NCI-H345 (cell line): ENCODE data around the gene TCF19.
"Not testable (repeated sequence)": the region's sequence is repeated elsewhere in the genome, so short reads cannot be mapped to it uniquely, and the experiment has no call there.

ENCODE experiments used
- DNase-seq: peaks from one replicate; lab custom pipeline; 2025; lab: John Stamatoyannopoulos, UW

Gene TCF19

DNA sequence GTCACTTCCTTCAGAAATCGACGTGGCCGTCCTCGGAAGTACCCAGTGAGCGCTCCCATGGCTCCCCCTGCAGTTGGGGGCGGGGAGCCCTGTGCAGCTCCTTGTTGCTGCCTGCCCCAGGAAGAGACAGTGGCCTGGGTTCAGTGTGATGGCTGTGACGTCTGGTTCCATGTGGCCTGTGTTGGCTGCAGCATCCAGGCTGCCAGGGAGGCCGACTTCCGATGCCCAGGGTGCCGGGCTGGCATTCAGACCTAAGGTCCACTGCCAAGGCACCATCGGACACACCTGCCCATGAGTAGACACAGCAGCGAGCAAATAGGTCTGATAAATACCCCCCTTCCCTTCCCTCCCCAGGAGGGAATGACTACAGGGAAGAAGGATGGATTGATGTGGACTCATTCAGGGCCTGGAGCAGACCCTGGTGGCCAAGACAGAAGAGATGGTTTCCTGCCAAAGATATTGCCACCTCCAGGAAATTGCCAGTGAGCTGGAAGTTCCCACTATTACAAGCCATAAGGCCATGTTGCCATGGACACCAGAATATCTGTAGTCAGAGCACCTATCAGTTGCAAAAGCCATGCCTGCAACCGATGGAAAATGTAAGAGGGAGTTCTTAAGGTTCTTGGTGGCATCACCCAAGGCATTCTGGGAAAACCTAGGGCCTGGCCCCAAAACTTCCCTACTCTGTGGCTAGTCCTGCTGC lies 4.2 kb downstream of the TCF19 start:
- DNase-seq: no peak

DNA sequence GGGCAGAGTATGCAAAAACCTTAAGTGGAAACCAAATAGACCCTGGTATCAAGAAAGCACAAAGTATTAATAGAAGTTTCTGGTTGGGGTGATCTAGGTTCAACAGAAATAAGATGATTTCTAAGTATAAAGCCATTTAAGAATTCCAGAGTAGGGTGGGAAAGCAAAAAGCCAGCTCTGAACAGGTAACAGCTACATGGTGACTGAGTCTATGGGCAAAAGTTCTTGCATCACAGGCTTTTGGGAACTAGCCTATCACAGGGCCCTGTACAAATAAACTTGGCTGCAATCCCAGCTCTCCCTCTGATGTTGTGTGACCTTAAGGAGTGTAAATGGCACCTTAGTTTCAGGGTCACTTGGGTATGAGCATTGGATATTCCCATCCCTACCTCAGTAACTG lies 5.5 kb downstream of the TCF19 start:
- no peak for DNase-seq

DNA sequence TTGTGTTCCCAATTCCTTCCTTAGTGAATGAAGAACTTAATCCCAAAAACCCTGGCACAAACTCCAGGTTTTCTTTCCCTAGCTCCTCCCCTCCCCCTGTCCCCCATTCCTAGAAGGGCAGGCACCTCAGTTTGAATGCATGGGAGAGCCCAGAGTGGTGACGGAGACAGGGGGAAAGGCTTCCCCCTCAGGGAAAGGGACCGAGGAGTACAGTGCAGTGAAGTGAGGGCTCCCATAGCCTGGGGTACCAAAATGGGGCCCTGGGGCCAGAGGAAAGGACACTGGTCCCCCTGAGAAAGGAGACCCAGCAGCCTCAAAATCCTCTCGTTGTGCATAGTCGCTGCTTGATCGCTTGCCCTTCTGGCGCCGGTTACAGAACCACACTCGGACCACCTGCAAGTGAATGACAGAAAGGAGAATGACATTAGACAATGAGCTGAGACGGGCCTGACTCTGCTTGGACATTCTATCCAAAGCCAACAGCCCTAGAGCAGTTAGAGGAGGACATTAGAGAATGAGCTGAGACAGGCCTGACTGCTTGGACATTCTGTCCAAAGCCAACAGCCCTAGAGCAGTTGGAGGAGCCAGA lies 6.2 kb downstream of the TCF19 start:
- DNase-seq: not testable (repeated sequence)

DNA sequence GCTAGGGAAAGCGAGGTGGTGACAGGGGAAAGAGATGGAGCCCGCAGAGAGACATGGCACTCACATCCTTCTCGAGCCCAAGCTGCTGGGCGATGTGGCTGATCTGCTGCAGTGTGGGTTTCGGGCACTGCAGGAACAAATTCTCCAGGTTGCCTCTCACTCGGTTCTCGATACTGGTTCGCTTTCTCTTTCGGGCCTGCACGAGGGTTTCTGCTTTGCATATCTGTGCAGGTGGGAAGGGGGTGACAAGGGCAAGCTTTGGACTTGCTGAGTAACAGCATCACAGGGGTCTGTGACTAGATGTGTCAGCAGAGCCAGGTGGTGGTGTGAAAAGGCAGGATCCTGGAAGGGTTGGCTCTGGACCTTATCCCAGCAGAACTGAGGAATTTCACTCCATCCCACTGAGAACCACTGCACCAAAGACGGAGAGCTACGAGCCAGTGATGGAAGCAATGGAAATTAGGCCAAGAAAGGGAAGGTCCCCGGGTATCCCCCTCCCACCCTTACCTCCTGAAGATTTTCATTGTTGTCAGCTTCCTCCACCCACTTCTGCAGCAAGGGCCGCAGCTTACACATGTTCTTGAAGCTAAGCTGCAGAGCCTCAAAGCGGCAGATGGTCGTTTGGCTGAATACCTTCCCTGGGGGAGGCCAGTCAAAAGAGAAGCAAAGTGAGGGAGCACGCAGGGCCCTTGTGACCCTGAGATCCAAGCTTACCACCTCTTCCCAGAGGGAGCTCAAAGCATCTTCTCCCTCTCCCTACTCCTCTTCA lies 6.9 kb downstream of the TCF19 start:
- not testable (repeated sequence) for DNase-seq

DNA sequence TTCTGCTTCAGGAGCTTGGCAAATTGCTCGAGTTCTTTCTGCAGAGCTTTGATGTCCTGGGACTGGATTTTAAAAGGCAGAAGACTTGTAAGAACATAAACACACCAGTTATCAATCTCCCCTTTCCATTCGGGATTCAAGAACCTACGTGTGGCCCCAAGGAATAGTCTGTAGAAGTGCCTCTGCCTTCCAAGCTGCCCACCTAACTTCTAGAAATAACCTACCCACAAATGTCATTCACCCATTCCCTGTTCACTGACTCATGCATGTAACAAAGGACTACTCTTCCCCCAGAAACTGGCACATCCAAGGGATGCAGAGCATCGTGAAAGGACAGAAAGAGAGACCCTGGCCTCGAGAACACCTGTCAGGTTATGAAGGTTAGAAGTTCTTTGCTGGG lies 7.6 kb downstream of the TCF19 start:
- DNase-seq: no peak

DNA sequence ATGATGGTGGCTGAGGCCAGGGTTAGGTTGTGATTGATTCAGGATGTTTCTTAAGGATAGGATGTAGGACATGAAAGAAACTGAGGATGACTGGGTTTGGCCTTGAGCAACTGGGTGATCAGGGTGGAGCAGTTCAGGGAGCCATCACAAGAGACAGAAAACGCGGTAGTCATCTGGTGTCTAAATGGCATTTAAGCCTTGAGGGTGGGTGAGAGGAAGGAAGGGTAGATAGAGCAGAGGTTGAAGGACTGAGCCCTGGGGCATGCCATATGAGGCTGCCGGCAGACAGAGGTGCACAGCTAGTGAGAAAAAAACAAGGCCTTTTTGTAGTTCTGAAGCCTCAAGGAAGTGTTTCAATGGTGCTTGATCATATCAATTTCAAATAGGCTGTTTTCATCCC lies 10.2 kb downstream of the TCF19 start:
- DNase-seq: no peak

DNA sequence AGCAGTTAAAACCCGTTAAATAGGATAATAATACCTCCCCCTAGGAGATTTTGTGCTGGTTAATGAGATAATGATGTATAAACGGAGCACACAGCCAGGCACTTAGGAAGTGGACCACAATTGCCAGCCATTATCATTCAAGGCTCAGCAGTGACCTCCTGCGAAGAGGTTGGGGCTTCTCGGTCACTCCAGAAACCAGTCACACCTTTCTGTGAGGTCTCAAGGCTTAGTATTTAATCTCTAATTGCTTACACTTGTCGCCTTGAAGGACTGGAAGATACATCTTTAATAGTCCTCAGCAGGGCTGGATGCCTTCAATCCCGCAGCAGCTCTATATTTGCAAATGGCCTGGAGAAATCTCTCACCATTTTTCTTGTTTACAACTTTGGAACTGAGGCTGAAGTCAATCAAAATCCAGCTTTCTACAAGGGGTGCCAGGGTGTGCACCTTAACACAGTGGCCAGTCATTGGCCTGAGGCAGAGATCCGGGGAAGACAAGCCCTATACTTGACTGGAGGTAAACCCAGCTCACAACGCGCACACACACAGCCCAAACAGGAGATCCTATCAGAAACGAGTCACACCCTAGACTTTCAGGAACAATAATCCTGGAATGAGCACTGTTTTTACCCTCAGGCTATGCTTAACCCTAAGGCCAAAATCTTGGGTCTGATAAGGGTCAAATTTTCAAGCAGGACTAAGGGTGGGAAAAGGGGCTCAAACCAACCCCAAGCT lies 10.9 kb downstream of the TCF19 start:
- DNase-seq: no peak

DNA sequence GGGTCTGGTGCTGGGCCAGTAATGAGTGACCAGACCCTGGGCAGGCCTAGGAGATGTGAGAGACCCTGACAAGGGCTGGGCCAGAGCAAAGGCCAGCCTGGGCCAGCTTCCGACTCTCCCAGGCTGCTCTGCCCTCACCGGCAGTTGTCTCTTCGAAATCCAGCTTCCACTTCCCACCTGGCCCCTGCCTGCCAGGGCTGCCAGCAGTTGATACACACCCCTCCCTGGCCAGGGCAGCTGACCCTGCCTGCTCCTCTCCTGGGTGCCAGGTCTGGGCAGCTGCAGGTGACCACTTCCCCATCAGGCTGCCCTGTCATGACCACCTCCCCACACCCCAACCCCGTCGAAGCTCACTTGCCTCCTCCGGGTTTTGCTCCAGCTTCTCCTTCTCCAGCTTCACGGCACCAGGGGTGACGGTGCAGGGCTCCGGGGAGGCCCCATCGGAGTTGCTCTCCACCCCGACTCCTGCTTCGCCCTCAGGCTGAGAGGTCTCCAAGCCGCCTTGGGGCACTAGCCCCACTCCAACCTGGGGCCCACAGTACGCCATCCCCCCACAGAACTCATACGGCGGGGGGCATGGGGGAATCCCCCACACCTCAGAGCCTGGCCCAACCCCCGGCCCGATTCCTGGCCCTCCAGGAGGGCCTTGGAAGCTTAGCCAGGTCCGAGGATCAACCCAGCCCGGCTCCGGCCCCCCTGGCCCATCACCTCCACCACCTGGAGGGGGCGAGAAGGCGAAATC lies 11.6 kb downstream of the TCF19 start:
- DNase-seq: not testable (repeated sequence)

DNA sequence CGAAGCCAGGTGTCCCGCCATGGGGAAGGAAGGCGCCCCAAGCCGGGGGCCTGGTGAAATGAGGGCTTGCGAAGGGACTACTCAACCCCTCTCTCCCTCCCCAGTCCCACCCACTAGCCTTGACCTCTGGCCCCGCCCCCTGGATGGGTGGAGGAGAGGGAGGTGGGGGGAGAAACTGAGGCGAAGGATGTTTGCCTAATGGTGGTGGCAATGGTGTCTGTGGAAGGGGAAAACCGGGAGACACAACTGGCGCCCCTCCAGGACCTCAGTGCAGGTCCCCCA lies 12.2 kb downstream of the TCF19 start, which contains the start of gene POU5F1:
POU5F1 (minus strand) TSS at position 83 of the 282 bp plus-strand sequence; CDS start at position 21, 62 bp downstream.
- DNase-seq: no peak

DNA sequence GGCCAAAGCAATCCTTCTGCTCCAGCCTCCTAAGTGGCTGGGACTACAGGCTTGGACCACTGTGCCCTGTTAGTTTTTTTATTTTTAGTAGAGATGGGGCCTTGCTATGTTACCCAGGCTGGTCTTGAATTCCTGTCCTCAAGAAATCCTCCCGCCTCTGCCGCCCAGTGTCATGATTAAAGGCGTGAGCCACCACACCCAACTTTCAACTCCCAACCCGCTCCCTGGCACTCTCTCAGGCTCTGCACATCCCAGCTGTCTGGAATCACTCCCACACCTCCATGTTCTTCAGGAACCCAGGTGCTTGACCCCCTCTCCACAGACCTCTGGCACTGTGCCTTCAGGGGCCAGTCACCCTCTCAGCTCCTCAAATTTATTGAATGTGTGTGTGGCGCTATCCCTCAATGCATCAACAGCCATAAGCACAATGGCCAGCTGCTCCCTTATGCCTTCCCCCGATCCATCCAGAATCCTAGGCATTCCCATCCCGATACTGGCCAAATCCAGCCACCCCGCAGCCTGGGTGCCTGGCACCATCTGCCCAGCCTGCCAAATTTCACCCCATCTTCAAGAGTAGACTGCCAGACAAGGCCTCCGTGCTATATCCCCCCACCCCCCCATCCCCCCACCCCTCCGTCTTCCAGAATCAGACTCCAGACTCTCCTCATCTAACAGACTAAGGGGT lies 12.7 kb downstream of the TCF19 start:
- no peak for DNase-seq

DNA sequence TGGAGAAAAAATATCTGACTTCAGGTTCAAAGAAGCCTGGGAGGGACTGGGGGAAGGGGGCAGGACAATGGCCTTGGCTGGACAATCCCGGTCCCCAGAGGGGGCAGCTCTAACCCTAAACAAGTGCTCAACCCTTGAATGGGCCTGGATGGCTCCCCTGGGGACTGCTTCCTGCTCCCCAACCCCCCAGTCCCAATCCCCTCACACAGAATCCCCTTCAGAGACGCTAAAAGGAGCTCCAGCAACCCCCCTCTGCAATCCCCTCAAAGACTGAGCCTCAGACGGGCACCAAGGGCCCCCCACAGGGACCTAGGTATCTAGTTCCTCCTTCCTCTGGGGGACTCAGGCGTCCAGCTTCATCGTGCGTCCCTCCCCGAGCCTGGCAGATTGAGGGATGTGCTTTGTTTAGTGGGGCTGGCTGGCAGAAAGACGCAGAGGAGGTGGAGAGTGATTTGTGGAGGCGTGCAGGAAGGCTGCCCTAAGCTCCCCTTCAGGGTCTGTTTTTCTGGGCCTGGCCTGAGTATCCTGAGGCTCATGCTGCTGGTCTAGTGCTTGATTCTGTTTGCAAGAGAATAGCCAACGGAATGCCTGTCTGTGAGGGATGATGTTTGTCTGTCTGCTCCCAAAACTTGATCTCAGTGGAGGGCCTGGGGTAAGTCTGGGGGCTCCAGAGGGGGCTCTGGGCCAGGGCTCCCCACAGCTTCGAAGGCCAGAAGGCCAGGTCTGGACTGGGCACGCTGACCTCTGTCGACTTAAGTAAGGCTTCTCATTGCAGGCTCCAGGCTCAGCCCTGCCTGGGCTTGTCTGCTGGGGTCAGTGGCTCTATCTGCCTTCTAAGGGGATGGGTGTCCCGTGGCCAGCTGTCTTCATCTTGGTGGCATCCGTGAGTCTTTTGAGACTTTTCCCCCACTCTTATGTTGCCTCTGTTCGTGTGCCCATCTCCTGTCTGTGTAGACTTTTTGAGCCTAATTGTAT lies 13.8 kb downstream of the TCF19 start:
- DNase-seq: no peak

DNA sequence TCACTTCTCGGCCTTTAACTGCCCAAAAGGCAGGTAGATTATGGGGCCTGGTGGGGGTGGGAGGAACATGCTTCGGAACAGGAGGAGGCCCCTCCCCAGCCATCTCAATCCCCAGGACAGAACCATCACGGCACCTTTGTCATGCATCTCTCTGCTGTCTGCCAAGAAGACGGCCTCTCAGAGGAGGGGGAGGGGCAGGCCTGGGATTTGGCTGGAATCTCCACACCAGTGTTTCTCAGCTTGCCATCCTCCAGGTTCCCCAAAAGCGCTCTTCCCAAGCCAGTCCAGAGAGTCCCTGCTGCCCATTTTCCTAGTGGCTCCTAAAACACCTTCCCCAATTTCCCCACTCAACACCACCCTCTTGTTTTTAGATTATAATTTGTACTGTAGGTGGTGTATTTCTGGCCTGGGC lies 14.6 kb downstream of the TCF19 start:
- no peak for DNase-seq

DNA sequence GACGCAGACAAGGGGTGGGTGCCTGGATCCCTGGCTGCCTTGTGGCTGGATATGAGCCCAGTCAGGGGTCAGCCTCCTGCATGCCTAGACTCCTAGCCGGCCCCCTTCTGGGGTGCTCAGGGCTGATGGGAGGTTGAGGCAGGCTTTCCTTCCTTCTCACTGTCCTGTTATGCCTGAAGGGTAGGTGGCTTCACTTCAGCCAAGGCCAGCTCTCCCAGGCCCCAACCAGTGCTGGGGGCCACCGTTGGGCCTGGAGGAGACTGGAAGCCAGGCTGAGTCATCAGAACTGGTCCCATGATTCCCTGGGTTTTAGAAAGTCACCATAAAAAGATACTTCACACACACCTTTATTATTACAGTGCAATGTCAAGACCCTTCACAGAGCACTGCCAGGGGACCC lies 15.0 kb downstream of the TCF19 start:
- no peak for DNase-seq

DNA sequence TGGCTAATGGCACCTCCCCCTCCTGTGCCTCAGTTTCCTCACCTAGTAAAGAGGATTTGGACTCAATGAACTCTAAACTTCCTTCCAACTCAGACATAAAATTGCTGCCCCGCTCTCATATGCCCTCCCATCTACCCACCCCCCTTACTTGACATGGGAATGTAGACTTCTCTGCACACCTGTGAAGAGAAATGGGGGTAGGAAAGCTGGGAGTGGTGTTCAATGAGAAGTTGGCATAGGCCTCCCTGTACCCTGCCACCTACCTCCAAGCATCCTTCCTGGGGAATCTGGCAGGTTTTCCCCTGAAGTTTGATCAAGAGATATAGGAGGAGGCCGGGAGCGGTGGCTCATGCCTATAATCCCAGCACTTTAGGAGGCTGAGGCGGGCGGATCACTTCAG lies 16.0 kb downstream of the TCF19 start:
- DNase-seq: no peak

DNA sequence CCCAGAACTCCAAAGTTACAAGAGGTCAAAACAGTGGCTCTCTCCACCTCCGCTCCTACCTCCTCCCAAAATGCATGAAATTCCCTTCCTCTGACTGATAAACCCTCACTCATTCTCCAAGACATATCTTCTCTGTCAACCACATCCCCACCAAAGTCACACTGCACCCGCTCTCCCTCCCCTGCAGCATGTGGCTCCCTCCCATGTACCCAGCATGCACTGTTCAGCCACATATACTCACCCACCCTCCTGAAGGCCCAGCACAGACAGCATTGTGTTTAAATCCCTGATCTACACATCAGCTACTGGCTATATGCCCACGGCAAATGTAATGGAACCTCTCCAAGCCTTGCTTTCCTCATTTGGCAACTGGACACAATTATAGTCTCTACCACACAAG lies 17.6 kb downstream of the TCF19 start:
- DNase-seq: no peak

DNA sequence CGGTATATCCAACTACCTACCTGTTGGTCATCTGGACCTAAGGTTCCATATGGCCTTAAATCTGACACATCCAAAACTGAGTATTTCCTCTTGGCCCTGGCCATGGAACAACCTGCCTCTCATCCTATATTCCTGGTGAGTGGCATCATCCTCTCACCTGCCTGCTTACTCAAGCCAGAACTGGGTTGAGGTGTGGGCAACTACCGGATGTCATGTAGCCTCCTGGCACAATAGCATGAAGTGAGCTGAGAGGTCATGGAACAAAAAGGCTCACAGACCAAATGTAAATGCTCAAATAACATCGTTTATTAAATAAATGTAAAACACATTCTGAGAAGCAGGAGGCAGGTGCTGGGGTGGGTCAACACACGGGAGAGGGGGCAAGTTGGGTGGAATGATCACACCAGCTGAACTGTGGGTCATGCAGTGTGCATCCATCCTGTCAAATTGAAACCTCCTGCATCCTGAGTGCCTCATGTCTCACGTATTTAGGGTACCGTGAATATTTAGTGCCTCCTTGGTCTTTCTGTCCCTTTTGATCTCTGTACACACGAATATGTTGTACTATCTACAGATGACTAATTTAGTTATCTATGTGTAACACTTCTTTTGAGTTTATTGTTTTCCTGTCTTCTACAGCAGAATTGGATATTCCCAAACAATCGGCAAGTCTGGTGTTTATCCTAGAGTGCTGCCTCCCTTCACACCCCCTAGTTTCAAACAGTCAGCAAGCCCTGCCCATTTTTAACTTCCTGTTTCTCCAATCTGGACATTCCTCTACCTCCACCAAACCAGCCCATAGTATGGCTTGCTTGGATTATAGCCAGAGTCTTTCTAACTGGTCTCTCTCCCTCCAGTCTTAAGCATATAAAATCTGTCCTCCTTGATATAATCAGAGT lies 20.0 kb downstream of the TCF19 start:
- DNase-seq: no peak

DNA sequence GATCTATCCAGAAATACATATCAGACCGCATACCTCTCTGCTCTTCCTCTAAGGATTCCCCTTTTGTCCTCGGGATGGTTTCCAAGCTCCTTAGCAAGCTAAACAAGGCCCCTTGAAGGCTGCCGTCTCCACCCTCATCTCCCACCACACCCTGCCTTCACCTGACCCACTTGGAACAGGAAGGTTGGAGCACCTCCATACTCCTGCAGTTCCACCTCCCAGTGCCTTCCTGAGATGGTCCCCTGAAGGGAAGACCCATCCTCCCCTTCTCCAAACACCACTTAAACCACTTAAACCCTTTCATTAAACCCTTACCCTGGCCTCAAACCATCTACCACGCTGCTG lies 20.6 kb downstream of the TCF19 start:
- DNase-seq: no peak

DNA sequence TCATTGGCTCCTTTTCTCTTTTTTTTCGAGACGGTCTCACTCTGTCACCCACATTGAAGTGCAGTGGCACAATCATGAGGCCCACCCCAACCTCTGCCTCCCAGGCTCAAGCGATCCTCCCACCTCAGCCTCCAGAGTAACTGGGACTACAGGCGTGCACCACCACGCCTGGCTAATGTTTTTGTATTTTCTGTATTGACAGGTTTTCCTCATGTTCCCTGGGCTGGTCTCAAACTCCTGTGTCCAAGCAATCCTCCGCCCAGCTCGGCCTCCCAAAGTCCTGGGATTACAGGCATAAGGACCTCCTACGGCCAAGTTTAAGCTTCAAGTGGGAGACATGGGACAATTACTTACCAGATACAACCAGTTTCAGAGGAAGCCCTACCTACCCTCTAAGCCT lies 21.5 kb downstream of the TCF19 start:
- no peak for DNase-seq

DNA sequence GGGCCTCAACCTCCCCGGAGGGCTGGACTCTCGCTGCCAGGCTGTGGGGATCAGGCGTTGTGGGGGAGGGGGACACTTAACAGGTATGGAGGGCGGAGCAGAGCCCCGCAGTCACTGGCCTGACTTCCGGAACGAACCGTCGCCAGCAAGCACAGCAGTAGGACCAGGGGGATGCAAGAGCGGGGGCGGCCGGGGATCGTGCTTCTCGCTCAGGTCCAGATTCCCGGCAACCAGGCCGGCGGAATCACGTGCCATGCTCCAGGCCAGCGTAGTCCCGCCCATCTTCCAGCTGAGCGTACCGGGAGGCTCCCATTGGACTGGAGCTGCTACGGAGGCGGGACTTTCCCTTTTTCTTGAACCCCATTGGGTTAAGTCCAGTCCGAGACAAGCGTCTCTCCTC lies 22.1 kb downstream of the TCF19 start:
- no peak for DNase-seq
